ENCODE results near the gene DNAJB13. TPM values are rescaled to one million over a fixed set of nuclear protein-coding genes. Genes with fewer than 3 reads are reported as not detected.
"Not testable (repeated sequence)": the region's sequence is repeated elsewhere in the genome, so short reads cannot be mapped to it uniquely, and the experiment has no call there.

DNAJB13 gene
- total RNA-seq, 1 donor from 2014 or later: not detected

- intact Hi-C loops (cut with DNase I): loop anchor here (5.0 kb wide), 1 partner anchor 384 kb away; the partner anchor contains the start of gene FAM168A
- Histone ChIP-seq H3K27me3 (no peaks in the 10 kb centered on the region), H3K4me1 (peaks cover 5 to 15% of the 10 kb centered on the region in 2 donors), H3K36me3 (peaks cover 12 to 22% of the 10 kb centered on the region in 2 donors), H3K4me3 (peak overlapping the region in 1 of 2 donors; percentile 74), H3K9me3 (no peaks in the 10 kb centered on the region), H3K27ac (peak overlapping the region; percentile 38 to 84)
- TF ChIP-seq, protein P1, sequence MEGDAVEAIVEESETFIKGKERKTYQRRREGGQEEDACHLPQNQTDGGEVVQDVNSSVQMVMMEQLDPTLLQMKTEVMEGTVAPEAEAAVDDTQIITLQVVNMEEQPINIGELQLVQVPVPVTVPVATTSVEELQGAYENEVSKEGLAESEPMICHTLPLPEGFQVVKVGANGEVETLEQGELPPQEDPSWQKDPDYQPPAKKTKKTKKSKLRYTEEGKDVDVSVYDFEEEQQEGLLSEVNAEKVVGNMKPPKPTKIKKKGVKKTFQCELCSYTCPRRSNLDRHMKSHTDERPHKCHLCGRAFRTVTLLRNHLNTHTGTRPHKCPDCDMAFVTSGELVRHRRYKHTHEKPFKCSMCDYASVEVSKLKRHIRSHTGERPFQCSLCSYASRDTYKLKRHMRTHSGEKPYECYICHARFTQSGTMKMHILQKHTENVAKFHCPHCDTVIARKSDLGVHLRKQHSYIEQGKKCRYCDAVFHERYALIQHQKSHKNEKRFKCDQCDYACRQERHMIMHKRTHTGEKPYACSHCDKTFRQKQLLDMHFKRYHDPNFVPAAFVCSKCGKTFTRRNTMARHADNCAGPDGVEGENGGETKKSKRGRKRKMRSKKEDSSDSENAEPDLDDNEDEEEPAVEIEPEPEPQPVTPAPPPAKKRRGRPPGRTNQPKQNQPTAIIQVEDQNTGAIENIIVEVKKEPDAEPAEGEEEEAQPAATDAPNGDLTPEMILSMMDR (IDR thresholded peaks at IDR 0.05): no peak
- no peak for DNase-seq (ENCODE audit: low spot score in 2 of 2)
Measured at GRCh38 chr11:73981051-73981805, 30.4 kb downstream of the DNAJB13 start.

DNA sequence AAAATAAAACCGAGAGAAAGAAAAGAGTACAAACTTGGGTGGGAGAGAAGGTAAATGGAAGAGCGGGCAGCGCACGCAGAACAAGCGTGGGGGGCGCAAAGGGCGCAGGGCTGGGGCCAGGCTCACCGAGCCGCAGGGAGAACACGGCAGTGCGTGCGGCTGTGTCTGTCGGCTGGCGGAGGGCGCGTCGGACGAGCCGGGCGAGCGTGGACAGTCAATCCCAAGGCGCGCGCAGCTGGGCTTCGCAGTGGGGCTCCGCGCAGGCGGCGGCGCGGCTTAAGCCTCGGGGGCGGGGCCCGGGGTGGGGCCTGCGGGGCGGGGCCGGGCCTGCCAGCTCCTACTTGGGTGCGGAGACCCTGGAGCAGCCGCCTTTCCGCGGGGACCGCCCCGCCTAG is 31.8 kb downstream of the DNAJB13 start, which contains the start of gene UCP2:
UCP2 (minus strand) TSS at position 249 of the 395 bp plus-strand sequence. CDS start 4,465 bp downstream, outside the sequence.
- H3K4me1 ChIP-seq: peaks cover 5 to 15% of the 10 kb centered on the region in 2 donors
- intact Hi-C loops (cut with DNase I): loop anchor here (2.0 to 5.0 kb wide), 4 partner anchors 106 to 385 kb away; partner anchors contain the start of genes C2CD3, COA4, FAM168A and PAAF1
- peak within 1 kb of the TSS; percentile 84 to 89 for H3K27ac ChIP-seq
- TF ChIP-seq, protein P1 (IDR thresholded peaks at IDR 0.05): no peak
- peaks cover 6 to 9% of the 10 kb centered on the region in 2 donors for H3K36me3 ChIP-seq
- H3K27me3 ChIP-seq: no peaks in the 10 kb centered on the region
- peak; percentile 30 to 91 for DNase-seq (ENCODE audit: low spot score in 2 of 2)
- H3K9me3 ChIP-seq: no peaks in the 10 kb centered on the region
- H3K4me3 ChIP-seq: peak within 1 kb of the TSS; percentile 61 to 74

GRCh38 chr11:73982990-73983740 is 32.3 kb downstream of the DNAJB13 start:
- Histone ChIP-seq H3K4me1 (peaks cover 5 to 15% of the 10 kb centered on the region in 2 donors), H3K4me3 (peak overlapping the region; percentile 61 to 74), H3K27ac (peak overlapping the region; percentile 84 to 89), H3K36me3 (peaks cover under 1 to 3% of the 10 kb centered on the region in 2 donors), H3K27me3 (no peaks in the 10 kb centered on the region), H3K9me3 (no peaks in the 10 kb centered on the region)
- intact Hi-C loops (cut with DNase I): loop anchor here (2.0 to 5.0 kb wide), 4 partner anchors 106 to 386 kb away; partner anchors contain the start of genes C2CD3, COA4, FAM168A and PAAF1
- DNase-seq (ENCODE audit: low spot score in 2 of 2): peak; percentile 82 to 97
- TF ChIP-seq, protein P1 (IDR thresholded peaks at IDR 0.05): no peak

DNA sequence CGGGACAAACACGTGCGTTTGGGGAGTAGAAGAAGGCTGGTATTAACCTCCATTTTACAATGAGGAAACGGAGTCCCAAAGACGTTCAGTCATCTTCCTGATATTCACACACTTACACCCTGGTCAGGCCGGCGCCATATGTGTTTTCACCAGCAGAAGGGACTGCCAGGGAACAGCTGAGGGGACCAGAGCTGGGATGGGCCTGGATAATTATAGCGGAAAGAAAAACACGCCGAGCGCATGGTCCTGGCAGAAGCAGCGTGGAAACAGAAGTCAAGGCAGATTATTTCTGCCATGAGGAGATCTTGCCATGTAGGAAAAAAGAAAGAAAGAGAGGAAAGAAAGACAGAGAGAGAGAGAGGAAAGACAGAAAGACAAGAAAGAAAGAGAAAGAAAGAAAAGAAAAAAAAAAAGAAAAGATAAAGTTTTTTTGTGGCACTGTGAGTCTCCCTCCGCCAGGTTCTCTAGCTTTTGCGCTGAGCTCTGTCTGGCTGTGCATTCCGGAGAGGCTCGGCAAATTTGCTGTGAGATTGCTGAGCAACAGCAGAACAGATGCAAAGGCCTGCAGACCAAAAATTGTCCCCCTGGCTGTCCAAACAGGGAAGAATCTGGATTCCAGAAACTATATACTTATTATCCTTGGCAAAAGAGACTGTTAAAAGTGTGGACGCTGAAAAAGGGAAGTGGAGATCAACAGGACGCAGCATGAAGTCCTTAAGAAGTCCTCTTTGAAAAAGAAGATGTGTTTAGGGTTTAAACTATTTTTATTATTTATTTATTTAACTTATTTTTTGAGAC is 33.1 kb downstream of the DNAJB13 start:
- Histone ChIP-seq H3K9me3 (no peaks in the 10 kb centered on the region), H3K36me3 (no peaks in the 10 kb centered on the region), H3K4me1 (peaks cover 5 to 15% of the 10 kb centered on the region in 2 donors), H3K4me3 (peak overlapping the region; percentile 61 to 74), H3K27me3 (no peaks in the 10 kb centered on the region), H3K27ac (peak overlapping the region; percentile 84 to 89)
- no peak for DNase-seq (ENCODE audit: low spot score in 2 of 2)
- intact Hi-C loops (cut with DNase I): loop anchor here (2.0 to 5.0 kb wide), 4 partner anchors 107 to 387 kb away; partner anchors contain the start of genes C2CD3, COA4, FAM168A and PAAF1
- TF ChIP-seq, protein P1 (IDR thresholded peaks at IDR 0.05): no peak

DNA sequence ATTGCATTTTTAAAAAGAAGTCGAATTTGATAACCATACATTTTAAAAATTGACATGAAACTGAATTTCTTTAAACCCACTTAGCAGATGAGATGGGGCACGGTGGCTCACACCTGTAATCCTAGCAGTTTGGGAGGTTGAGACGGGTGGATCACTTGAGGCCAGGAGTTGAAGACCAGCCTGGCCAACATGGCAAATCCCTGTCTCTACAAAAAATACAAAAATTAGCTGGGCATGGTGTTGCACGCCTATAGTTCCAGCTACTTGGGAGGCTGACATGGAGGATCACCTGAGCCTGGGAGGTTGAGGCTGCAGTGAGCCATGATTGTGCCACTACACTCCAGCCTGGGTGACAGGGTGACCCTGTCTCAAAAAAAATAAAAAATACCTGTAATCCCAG is 34.8 kb downstream of the DNAJB13 start:
- H3K36me3 ChIP-seq; intact Hi-C loops (cut with DNase I); H3K27ac ChIP-seq; DNase-seq (ENCODE audit: low spot score in 2 of 2); H3K27me3 ChIP-seq; H3K4me3 ChIP-seq; H3K9me3 ChIP-seq: not testable (repeated sequence)
- peaks cover 5 to 15% of the 10 kb centered on the region in 2 donors for H3K4me1 ChIP-seq

Measured in ascending aorta (tissue), 2 donors.